Hematopoietic multipotent progenitor cell treated with erythropoietin and hydrocortisone succinate and interleukin-3 and kit ligand, for 17 days (in vitro differentiated cells): Measurements from ENCODE around the gene CUX1.

ENCODE experiments used
- DNase-seq: peaks from one replicate; pipeline ENCODE4 v3.0.0-alpha.2; 2015; ENCODE audit warnings: low spot score

Gene CUX1

DNA sequence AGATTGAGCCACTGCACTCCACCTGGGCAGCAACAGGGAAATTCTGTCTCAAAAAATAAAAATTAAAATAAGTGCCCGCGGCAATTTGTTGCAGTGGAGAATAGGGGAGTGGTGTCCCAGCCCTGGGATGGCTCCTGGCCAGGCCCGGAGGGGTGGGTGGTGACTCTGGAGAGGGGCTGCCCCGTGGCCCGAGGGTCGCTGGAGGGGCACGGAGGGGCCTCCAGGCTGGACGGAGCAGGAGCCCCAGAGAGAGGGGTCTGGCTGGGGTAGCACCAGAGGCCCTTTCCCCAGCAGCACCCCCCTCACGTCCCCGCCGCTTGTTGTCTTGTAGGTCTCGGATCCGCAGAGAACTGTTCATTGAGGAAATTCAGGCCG is 430.6 kb downstream of the CUX1 start:
- DNase-seq, result no peak

DNA sequence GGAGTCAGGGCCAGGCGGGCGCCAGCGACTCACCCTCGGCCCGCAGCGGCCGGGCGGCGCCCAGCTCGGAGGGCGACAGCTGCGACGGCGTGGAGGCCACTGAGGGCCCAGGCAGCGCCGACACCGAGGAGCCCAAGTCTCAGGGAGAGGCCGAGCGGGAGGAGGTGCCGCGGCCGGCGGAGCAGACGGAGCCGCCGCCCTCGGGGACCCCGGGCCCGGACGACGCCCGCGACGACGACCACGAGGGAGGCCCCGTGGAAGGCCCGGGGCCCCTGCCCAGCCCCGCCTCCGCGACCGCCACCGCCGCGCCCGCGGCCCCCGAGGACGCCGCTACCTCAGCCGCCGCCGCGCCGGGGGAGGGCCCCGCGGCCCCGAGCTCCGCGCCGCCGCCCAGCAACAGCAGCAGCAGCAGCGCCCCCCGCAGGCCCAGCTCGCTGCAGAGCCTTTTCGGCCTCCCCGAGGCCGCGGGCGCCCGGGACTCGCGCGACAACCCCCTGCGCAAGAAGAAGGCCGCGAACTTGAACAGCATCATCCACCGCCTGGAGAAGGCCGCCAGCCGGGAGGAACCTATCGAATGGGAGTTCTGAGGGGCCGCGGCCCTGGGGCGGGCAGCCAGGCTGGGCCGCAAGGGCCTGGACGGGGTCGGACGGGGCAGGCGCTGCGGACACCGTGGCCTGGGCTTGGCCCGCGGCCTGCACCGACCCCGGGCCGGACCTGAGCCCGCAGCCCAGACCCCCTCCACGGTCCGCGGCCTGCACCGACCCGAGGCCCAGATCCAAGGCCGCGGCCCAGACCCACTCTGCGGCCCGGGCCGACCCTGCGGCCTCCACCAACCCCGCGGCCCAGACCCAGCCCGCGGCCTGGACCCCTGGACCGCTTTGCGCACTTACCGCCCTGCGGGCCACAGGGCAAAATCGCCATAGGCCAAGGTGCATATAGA is 431.3 kb downstream of the CUX1 start:
- DNase-seq, result no peak

DNA sequence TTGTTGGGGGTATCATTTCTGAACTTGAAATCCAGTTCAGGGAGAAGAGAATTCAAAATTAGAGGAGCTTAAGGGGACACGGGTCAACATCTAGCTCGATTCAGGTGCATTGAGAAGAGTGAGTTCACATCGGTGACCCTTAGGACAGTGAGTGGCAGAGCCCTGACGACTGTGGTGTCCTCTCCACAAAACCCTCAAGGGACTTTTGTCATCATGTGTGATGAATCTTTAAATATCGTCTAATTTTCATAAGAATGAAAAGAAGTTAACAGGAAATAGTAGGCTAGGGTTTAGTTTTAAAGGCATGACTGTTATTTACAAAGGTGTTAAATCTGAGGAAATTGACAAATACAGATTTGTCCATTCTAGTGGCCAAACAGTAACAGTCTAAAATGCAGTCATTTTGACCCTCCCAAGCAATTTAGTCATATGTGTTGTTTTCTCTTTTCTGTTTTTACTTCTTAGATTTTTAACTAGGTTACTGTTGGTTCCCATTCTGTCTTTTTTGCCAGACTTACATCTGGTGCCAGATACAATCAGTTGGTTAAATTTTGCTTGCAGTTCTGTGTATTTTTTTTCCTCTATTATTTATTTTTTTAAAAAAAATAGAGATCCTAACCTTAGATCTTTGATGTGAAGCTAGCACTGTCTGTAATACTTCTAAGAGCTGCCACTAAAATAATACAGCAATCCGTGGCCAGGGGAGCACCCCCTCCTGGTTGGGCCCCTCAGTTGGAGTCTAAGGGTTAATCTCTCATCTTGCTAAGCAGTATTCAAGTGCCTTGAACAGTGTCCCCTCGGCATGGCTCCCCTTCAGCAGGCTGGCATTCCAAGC is 434.3 kb downstream of the CUX1 start:
- no peak for DNase-seq

DNA sequence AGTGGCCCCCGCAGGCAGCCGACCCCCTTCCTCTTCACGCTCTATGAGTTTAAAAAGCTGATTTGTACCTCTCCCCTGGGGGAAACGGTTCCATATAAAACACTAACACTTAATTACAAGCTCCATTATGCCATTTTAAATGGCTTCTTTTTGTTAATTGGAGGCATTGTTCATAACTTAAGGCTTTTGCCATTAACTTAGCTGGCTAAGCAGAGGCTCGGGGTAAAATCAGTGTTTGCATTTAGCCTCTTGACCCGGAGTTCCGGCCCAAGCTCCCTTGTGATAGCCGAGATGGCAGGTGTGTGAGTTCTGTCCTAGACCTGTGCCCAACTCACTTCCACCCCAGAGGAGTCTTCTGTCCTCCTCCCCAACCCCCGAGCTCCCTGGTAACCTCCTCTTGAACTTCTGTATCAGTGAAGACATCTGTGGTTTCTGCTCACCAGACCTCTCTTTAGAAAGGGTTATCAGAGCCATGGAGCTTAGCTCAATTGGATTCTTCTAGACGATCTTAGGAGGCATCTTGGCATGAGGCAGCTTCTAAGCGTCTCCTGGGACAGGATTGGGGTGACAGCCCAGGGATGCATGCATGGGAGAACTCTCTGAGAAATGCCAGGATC is 435.0 kb downstream of the CUX1 start:
- DNase-seq, result no peak

DNA sequence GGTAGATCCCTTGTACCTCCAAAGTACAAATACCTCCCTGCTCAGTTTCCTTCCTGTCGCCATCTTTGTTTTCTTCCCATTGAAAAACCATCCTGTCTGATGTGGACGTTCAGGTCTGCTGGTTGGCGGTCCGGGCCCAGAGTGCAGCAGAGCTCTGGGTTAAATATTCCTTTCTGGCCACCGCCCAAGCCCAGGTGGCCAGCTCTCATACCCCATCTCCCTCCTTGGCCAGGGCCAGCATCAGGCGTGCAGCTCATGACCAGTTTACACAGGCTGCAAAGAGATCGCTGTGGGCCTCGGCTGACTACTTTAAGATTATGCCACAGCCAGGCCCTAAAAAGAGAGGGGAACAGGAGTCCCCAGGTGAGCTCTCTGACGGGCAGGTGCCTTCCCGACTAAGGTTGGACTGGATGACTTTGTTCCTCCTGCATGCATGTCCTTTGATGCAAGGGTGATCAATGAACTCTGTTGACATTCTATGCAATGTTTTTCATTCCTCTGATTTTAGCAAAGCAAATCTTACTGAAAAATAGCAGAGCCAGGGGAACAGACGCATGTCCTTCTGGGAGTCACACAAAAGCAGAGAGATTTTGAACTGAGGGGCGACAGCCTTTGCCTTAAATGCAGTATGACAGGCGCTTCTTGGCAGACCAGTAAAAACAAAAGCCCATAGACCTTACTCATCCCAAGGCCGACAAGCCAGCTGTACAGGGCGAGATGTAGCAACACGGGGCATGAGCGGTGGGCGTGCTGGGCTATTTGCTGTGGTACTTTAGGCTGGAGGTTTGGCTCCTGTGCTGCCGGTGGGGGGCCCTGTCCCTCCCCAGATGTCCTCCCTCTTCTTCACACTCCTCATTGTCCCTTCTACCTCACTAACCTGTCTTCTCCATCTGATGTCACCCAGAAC is 435.9 kb downstream of the CUX1 start:
- no peak for DNase-seq

DNA sequence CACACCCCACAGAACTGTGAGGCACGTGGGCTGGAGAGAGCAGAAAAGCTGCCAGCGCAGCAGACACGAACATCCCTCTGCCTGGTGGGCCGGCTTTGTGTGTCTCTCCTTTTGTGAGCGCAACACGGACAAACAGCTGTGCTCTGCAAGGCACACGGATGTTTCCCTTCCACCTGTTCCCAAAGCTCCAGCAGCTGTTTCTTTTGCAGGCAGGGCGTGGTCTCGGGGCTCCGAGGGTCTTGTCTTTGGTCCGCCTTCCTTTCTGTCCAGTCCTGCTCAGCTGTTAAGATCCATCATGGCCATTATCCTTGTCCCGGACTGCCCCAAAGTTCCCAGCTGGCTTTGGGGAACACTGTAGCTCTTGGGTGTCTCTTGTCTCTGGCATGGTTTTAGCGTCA is 436.5 kb downstream of the CUX1 start:
- no peak for DNase-seq

DNA sequence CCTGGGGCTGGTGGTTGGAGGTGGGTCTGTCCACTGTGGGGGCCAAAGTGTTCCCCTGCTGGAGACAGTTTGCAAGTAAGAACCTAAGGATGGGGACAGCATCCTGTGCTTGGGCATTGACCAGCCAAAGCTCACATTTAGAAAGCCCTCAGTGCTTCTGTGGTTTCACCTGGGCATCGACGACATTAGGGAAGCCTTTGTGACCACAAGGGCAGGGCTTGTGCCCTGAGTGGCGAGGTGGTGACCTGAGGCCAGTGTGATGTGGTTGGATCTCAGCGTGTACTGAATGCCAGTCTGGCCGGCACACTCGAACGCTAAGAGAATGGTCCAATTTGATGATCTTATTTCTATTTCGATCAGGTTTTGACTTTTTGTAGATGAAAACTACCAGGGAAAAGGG is 437.1 kb downstream of the CUX1 start:
- no peak for DNase-seq

DNA sequence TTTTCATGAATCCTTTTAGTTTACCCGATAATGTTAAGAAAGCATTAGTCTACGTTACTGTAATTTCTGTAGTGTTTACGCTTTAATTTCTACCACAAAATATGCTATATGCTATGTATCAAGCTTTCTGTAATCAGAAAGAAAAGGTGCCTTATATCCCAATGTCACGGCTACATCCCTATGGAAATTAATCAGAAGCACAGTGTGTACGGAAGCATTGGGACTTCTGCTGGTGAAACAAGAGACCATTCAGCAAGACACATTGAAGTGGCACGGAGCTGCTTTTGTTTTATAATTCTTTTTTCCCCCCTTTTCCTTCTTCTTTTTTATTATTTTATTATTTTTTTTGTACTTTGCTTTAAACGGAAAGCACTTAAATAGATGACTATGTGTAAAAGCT is 438.1 kb downstream of the CUX1 start:
- DNase-seq, result no peak

DNA sequence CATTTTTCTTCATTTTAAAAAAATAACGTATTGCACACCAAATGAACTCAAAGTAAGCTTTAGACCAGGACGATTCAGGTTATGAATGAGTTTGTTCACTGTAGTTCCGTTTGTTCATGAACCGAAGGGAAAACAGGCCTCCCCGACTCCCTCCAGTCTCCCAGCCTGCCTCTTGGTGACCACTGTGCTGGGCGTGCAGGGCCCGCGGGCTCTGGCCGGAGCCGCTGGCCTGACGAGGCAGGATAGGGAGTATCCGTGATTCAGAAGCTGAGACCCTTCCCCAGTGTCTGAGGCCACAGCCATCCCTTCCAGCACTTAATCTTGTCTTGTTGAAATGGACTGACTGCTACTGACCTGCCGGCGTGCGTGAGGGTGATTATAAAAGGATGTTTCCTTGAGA is 438.5 kb downstream of the CUX1 start:
- no peak for DNase-seq

DNA sequence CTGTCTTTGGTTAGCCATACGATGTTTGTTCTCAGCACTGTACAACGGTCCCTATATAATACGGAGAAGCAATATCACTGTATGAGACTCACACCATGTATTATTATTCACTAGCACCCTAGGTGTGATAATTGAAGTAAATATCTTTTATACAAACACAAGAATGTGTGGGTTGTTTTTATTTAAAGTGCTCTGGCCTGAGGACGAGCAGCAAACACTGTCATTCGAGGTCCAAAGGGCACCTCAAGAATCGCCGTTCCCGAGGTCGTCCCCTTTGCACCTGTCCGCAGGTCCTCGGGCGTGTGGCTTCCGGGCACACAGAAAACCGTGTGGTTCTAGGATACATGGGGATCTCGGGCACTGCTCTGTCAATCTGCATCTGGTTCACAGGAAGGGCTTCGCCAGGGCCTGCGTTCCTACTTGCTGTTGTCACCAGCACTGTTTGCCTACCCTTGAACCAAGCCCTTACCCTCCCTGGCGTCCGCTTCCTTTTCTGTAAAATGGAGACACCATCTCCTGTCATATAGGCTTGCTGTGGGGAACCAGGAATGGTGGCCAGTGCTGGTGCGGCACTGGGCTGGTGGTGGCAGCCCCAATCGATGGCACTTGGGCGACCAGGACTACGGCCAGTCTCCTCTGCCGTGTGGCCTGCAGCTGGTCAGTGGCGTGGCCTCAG is 440.8 kb downstream of the CUX1 start:
- no peak for DNase-seq

DNA sequence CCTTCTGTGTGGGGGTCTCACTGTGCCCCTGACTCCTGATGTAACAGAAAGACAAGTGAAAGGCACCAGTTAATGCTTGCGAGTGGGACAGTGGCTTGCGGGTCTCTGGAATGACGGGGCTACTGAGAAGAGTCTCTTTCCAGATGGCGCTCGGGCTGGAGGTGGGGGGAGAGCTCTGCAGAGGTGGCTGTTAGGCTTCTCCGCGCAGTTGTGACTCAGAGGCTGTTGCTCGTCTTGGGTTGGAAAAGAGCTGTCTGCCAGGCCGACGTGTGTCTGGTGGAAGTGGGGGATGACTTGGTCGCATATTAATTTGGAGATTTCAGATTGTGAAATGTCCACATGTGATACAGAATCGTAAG is 441.3 kb downstream of the CUX1 start:
- no peak for DNase-seq

DNA sequence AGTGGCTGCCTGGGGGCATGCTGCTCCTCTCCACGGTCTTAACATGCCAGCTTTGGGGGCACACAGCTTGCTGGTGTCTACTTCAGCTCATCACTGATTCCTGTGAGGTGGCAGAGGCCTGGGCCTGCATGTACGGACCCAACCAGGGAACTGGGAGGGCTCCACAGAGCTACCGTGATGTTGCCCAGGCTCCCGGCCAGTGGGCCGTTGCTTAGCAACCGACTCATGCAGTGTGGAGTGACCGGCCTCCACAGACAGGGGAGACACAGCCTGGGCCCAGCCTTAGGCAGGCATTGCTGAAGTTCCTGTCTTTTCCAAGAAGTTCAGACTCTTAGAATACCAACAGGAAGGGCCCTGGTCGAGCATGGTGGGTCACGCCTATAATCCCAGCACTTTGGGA is 443.4 kb downstream of the CUX1 start:
- DNase-seq, result no peak

DNA sequence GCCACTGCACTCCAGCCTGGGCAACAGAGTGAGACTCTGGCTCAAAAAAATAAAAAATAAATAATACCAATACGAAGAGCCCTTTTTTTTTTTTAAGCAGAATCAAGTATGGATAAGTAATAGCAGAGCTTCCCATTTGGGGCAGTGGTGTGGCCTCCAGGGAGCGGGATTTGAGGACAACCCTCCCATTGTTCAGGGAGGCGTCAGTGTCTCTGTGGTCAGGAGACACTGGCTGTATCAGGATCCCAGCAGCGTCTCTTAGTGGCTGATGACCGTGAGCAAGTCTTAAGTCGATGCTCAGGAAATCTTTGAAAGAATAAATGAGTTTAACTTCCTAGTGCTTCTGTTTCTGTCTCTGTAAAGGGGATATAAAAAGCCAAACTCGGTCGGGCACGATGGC is 444.0 kb downstream of the CUX1 start:
- DNase-seq, result no peak

DNA sequence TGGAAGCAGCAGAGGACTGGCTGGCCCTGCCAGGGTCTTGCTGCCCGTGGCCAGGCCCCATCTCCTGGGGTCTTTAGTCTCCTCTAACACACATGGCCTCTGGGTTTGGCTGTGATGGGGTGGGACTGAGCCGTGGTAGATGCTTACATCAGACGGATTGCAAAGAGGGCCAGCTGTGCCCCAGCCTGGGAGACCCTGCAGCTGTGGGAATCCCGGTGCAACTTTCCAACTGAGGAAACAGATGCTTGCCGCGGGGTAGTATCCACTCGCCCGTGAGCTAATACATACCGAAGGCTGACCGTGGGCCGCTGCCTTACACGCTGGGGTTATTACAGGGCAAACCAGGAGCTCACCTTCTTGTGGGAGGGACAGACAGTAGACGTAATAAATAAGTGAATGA is 445.1 kb downstream of the CUX1 start:
- DNase-seq, result no peak

DNA sequence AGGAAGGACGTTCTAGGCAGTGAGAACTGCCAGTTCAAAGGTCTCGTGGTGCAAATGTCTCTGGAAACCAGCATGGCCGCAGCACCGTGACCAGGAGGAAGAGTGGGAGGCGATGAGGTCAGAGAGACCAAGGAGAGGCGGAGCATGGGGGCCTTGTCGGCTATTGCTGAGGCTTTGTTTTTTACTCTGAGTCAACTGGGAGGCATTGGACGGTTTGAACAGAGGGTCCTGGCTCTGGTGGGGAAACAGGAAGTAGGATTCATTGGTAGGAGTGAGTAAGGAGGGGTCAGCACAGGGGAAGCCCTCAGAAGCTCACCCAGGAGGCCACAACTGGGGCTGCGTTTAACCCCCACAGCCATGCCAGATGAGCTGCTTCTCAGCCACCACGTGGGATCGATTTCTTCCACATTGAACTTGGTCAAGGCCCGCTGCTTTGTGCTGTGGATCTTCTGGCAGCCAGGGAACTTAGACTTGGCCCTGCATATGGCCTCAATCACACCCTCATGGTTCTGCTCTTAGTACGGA is 447.0 kb downstream of the CUX1 start:
- DNase-seq, result no peak

DNA sequence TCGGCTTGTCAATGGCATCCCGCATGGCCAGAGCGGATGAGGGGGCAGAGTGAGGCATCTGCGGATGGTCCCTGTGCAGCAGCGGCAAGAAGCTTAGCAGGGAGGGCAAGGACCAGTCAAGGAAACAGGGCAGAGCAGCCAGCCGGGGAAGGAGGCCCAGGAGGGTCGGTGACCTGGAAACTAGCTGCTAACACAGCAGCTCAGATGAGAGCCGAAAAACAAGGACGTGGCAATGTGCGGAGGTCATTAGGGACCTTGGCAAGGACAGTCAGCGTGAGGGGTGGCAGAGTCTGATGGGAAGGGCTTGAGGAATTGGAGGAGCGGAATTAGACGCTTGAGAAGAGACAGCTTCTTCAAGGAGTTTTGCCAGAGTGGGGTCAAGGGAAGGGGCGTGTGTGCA is 449.1 kb downstream of the CUX1 start:
- no peak for DNase-seq

DNA sequence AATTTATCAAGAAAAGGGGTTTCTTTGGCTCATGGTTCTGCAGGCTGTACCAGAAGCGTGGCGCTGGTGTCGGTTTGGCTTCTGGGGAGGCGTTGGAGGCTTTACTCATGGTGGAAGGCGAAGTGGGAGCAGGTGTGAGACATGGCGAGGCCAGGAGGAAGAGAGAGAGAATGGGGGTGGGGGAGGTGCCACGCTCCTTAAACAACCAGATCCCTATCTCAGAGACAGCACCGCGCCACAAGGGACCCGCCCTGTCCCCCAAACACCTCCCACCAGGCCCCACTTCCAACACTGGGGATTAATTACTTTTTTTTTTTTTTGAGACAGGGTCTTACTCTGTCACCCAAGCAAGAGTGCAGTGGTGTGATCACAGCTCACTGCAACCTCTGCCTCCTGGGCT is 451.2 kb downstream of the CUX1 start:
- no peak for DNase-seq

DNA sequence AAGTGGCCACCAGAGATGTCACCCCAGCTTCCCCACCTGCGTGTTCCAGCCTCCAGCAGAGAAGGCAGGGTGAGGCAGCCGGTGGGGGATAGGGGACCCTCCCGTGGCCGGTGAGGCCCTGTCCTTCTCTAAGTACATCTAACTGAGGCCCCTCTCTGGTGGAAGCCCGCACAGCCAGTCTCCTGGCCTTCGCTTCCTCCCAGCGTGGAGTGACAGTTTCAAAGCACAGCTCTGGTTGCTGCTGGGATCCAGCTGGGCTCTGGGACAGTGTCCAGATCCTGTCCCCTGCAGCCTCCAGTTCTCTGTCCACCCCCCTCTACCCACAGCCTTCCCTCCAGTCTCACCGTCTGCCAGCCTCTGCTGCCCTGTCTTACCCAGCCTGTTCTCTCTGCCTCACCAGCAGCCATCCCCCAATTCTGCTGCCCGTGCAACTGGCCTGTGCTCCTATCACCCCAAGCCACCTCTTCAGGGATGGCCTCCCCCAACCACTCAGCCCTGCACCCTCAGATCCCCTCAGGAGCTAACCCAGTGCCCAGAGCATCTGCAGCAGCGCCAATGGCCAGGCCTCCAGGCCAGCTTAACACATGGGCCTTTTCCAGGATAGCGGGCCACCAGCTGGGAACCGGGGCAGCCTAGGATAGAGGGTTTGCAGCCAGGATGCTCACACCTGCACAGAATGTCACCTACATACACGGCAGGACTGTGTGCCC is 452.9 kb downstream of the CUX1 start:
- DNase-seq, result no peak

DNA sequence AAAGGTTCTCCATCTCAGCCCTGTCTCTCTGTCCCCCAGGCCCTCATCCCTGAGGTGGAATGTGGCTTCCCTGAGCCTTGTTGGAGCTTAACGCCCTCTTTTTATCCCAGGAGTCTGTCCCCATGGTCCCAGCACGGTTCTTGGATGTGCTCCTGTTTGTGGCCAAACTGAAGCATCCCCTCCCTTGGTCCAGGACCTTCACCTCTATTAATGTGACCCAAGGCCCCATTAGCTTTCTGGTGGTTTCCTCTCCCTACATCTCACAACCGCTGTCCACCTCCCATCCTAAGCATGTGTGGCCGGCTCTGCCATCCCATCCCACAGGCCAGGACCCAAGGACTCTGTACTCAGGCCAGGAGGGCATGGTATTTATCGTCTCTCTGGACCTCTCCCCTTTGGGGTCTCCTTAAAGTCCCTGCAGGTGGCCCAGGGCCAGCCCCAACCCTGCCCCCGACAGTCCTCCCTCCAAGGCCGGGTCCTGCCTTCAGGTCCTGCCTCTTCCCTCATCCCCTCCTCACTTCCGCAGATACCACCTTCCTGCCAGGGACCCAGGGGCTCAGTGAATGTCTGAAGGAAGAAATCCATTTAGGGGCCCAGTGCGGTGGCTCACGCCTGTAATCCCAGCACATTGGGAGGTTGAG is 453.9 kb downstream of the CUX1 start:
- DNase-seq, result no peak
